ENCODE measurements around the gene CELF2. TPM values are rescaled to one million over a fixed set of nuclear protein-coding genes. Genes with fewer than 3 reads are reported as not detected.

Gene CELF2
- total RNA-seq, 1 experiment from 2014 or later: 28.7 TPM

- H3K23me2 ChIP-seq (ENCODE audit: insufficient read length, low read depth, low read length, poor library complexity, severe bottlenecking): no peaks in the 10 kb centered on the region
- no peak overlapping the region for H3K14ac ChIP-seq (ENCODE audit: insufficient read depth, low read length)
- H3K27ac Mint-ChIP-seq: peak overlapping the region in 1 of 3 experiments; percentile 37; a peak in 1 of 7 replicates
- no peak overlapping the region for H2BK120ac ChIP-seq (ENCODE audit: low read depth, low read length, poor library complexity, severe bottlenecking)
- no peak for DNase-seq
- H3T11ph ChIP-seq (ENCODE audit: low read length): no peak overlapping the region
- H3K4ac ChIP-seq (ENCODE audit: low read depth, low read length): no peak overlapping the region
- no peak overlapping the region for H2BK5ac ChIP-seq (ENCODE audit: insufficient read length, low read length)
- H3K18ac ChIP-seq (ENCODE audit: insufficient read length, low read depth, low read length): no peak overlapping the region
- H3K79me2 ChIP-seq (ENCODE audit: insufficient read depth, low read length): no peaks in the 10 kb centered on the region
- H4K5ac ChIP-seq (ENCODE audit: insufficient read length, low read depth, low read length): no peak overlapping the region
- WGBS (ENCODE audit: extremely low coverage, insufficient read length, low lambda C conversion rate): no CpG with 5 or more reads among the region's 7 CpGs
- peaks cover 10 to 17% of the 10 kb centered on the region in 2 experiments for H3K4me1 Mint-ChIP-seq
- H3K9ac ChIP-seq (ENCODE audit: extremely low read depth, insufficient read length, low read length): no peak overlapping the region
- peaks cover 3 to 38% (median 27%) of the 10 kb centered on the region in 3 experiments for H3K36me3 Mint-ChIP-seq (ENCODE audit: insufficient read depth in 1 of 3, low read depth in 3 of 3)
- no peak overlapping the region for H4K91ac ChIP-seq (ENCODE audit: insufficient read length, low read depth, low read length)
- no peak overlapping the region for H2AFZ ChIP-seq (ENCODE audit: low read length)
- no peak for TF ChIP-seq CTCF (conservative IDR thresholded peaks at IDR 0.05)
- no peaks in the 10 kb centered on the region for H3K9me3 ChIP-seq (ENCODE audit: control insufficient read depth, low read depth, low read length)
- no peak overlapping the region for H4K8ac ChIP-seq (replicated peaks; ENCODE audit: insufficient read length, low read depth, low read length)
- H3K79me1 ChIP-seq (ENCODE audit: insufficient read depth, low read depth, low read length, poor library complexity, severe bottlenecking): no peaks in the 10 kb centered on the region
- no peaks in the 10 kb centered on the region; a peak in 1 of 5 replicates for H3K9me3 Mint-ChIP-seq
- H3K4me2 ChIP-seq (ENCODE audit: insufficient read depth, insufficient read length, low read length): no peak overlapping the region
- no peak overlapping the region for H2AK5ac ChIP-seq (ENCODE audit: insufficient read length, low read length)
- no peaks in the 10 kb centered on the region for H3K27me3 Mint-ChIP-seq (ENCODE audit: low read depth)
- no peak overlapping the region for H2BK20ac ChIP-seq (ENCODE audit: low read depth, low read length, poor library complexity, severe bottlenecking)
- no peak overlapping the region for H2BK15ac ChIP-seq (ENCODE audit: low read depth, low read length)
- H3K27ac ChIP-seq (ENCODE audit: insufficient read length, low read depth, low read length): no peak overlapping the region
- no peaks in the 10 kb centered on the region for H4K20me1 ChIP-seq (ENCODE audit: control insufficient read depth, insufficient read depth, insufficient read length)
- H3K56ac ChIP-seq (ENCODE audit: insufficient read length, low read depth, low read length): no peak overlapping the region
- no peaks in the 10 kb centered on the region for H3K4me1 ChIP-seq (ENCODE audit: insufficient read depth, low read length)
- no peak overlapping the region for H3K4me3 Mint-ChIP-seq
- no peaks in the 10 kb centered on the region for H3K27me3 ChIP-seq (ENCODE audit: insufficient read depth, low read length)
- H3K23ac ChIP-seq (ENCODE audit: insufficient read length, low read depth, low read length): no peak overlapping the region
- no peak overlapping the region for H2BK12ac ChIP-seq (ENCODE audit: insufficient read length, low read depth, low read length)
Observed at GRCh38 chr10:11261143-11261542, 243.5 kb downstream of the CELF2 start.
